Stimulated activated CD4-positive, alpha-beta T cell treated with anti-CD3 and anti-CD28 coated beads, Interleukin-15, amount 100 ng/mL, for 1 hour (primary cell): ENCODE results near the gene BUD23.
"Not testable (repeated sequence)": the region's sequence is repeated elsewhere in the genome, so short reads cannot be mapped to it uniquely, and the experiment has no call there.

Source experiments
- DNase-seq, 2 donors: peaks; one replicate each; pipeline ENCODE4 v3.0.0-alpha.2; 2020; ENCODE audit warnings: low read depth in 1 of 2, low spot score in 1 of 2

The BUD23 gene

DNA sequence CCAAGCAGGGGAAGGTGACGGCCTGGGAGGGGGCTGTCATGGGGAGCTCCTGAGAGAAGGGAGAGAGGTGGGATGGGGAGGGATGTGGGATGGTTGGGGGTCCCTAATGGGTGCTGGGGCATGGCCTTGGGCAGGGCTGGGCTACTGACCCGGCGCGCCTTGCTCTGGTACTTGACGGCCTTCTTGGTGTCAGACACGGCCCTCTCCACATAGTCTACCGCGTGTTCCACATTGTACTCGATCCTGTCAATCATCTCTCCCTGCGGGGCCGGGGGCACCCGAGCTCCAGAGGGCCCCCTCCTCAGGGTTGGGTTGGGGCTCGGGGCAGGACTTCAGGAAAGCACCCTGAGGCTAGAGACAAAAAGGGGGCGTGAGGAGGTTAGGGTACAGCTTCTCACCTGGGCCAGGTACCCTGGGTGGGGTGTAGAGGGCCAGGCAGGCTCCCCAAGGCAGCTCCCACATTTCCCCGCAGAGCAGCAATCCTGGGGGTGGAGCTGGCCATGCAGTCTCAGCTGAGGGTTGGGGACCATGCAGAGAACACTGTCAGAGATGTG lies 17.3 kb downstream of the BUD23 start:
- DNase-seq = no peak

DNA sequence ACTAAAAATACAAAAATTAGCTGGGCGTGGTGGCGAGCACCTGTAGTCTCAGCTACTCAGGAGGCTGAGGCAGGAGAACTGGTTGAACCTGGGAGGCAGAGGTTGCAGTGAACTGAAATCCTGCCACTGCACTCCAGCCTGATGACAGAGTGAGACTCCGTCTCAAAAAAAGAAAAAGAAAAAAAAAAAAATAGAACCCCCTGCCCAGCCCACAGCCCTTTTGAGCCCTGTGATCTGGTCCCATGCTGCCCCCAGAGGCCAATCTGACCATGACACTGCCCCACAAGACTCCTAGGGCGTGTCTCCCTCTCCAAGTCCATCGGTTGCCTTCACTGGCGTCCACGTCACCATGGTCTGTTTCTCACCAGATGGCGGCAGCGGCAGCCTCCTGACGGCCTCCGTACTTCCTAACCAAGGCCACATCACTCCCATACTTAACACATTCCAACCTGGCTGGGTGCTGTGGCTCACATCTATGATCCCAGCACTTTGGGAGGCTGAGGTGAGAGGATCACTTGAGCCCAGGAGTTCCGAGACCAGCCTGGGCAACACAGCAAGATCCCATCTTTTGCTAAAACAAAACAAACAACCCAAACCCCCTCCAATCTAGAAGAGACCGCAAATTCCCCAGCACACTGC lies 18.1 kb downstream of the BUD23 start:
- no peak for DNase-seq

DNA sequence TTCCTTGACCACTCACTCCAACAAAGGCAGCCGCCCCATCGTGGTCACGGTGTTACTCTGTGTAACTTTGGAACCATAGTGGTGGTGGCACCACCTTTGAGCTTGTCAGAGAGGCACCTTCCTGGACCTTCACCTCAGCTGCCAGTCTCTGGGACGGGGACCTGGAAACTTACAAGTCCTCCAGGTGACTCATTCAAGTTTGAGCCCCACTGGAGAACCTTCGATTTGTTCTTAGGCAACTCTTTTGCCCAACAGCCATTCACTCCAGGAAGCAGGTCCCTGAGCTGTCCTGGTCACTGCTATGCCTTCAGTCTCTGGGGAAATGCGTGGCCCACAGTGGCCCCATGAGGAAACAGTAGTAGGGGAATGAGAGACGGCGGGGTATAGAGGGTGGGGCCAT lies 18.8 kb downstream of the BUD23 start:
- DNase-seq = no peak

- DNase-seq = no peak
These were observed 19.3 kb downstream of the BUD23 start for GRCh38 chr7:73702665-73703064.

DNA sequence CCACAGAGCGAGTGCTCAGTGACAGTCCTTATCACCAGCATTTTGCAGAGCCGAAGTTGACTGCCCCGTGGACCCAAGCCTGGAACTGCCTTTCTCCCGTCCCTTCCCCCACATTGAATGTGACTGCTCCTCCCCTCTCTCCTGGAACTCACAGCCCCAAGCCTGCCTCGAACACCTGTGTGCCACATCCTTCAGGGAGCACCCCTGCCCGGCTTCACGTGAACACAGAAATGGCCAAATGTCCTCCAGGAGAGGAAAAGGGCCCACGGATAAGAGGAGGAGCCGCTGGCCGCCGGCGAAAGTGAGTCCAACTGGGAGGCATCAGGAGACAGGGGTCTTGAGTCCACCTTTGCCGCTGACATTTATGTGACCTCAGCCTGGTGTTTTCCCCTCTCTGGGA lies 19.8 kb downstream of the BUD23 start:
- no peak for DNase-seq

DNA sequence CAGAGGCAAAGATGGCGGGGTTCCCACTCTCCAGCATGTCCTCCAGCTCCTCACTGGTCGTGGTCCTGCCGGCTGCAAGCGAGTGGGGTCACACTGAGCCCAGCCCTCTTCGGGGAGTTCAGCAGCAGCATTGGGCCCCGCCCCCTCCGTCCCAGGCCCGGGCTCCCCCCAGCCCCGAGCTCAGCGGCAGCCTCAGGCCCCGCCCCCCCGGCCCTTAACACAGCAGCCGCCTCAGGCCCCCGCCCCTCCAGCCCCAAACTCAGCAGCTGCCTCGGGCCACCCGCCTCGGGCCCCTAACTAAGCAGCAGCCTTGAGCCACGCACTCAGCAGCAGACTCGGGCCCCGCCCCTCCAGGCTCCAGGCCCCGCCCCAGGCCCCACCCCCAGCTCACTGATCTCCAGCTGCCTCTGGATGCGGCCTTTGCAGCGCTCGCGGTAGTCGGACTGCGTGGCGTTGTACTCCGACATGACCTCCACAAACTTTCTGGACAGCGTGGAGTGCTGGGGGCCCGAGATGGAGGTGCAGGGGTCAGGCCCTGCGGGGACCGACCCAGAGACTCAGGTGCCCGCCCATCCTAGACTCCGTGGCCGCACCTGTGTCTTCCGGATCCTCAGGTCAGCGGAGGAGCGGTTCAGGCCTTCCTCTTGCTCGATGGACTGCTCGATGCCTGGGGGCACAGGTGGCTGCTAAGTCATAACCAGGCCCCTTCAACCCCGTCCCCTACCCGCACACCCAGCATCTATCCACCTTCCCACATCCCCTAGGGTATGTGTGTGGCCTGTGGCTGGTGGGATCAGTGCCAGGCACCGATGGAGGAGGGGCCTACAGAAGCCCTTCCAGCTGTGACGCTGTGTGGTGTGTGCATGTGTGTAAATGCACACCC lies 20.6 kb downstream of the BUD23 start:
- DNase-seq = peak in 1 of 2 donors; percentile 31

DNA sequence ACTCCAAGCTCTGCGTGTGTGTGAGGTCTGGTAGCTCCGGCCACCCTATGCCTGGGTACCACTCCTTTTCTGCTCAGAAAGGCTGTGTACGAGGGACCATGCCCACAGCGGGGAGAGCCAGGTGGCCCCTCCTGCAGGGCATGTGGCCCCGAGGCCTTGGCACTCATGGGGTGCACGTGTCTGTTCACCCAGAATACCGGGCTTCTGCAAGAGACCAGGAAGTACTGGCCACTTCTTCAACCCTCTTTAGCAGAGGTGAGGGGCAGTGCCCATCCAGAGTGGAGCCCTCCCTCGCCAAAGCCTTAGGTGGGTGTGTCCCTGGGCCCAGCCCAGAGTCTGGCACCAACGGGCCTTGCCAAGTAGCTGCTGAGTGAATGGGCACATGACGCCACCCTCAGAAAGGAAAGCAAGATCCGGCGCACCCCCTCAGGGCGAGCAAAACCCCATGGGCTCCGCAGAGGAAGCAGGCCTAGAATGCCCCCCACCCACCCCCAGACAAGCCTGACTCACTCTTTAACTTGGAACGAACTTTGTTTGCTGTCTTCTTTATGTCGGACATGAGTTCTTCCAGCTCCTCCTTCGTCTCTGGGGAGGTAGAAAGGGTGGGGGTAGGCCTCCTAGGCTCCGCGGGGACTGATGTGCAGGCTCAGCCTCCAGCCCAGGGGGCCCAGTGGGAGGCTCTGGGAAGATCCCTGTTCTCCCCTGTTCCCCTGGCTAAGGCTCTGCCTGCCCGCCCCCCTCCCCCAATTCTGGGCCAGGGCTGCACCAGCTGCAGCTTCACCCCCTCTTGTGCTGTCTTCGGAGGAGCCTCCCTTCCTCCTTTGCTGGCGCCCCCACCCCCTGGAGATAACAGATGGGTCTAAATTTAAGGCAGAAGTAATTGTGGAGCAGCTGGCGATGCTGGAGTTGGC lies 21.5 kb downstream of the BUD23 start:
- DNase-seq = no peak

GRCh38 chr7:73705551-73705920 lies 22.1 kb downstream of the BUD23 start:
- DNase-seq = no peak

DNA sequence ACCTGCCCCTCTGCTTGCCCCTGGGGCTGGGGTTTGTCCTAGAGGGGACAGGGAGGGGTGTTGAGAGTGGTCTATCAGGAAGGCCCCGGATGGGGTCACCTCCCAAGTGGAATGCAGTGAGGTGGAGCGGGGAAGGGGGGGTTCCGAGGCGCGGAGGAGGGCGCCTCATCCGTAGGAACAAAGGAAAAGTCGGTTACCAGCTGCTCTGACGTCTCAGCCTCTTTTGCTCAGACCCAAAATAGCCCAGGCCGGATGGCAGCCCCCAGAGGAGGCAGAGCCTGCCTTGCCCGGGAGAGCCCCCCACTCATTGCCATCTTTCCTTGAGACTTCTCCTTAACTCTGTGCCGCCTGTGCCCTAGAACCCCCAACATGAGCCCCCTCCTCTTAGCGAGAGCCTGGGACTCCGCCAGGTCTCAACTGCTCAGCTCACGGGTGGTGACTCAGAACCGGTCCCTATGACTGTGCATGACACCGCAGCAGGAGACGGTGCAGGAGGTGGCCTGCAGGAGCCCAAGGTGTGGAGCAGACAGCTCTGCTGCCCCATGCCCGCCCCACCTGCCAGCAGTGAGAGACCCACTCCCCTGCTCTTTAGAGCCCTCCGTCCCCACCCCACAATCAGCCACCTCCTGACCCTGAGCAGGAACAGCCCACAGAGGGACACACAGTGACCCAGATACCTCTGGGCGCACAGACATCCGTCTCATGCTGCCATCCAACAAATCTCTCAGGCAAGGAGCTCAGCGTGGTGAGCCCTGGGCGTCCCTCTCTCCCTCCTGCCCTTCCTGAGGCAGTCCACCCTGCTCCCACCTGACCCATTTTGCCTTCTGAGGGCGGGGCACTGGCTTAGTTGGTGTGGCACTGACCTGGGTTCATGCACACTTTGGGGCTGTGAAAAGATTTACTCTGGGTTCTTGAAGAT lies 23.0 kb downstream of the BUD23 start:
- no peak for DNase-seq

GRCh38 chr7:73707045-73707631 lies 23.7 kb downstream of the BUD23 start:
- no peak for DNase-seq

GRCh38 chr7:73708961-73709549 lies 25.7 kb downstream of the BUD23 start:
- no peak for DNase-seq

- DNase-seq = no peak
These were observed 29.4 kb downstream of the BUD23 start for GRCh38 chr7:73712773-73713172.

DNA sequence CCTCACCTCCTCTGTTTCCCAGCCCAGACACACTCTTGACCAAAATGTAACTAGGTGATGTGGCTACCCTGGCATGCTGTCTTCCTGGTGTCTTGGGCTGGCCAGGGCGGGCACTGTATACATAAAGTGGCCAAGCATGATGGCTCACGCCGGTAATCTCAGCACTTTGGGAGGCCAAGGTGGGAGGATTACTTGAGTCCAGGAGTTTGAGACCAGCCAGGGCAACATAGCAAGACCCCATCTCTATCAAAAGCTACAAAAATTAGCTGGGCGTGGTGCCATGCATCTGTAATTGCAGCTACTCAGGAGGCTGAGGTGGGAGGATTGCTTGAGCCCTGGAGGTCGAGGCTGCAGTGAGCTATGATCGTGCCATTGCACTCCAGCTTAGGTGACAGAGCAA lies 29.9 kb downstream of the BUD23 start:
- not testable (repeated sequence) for DNase-seq

DNA sequence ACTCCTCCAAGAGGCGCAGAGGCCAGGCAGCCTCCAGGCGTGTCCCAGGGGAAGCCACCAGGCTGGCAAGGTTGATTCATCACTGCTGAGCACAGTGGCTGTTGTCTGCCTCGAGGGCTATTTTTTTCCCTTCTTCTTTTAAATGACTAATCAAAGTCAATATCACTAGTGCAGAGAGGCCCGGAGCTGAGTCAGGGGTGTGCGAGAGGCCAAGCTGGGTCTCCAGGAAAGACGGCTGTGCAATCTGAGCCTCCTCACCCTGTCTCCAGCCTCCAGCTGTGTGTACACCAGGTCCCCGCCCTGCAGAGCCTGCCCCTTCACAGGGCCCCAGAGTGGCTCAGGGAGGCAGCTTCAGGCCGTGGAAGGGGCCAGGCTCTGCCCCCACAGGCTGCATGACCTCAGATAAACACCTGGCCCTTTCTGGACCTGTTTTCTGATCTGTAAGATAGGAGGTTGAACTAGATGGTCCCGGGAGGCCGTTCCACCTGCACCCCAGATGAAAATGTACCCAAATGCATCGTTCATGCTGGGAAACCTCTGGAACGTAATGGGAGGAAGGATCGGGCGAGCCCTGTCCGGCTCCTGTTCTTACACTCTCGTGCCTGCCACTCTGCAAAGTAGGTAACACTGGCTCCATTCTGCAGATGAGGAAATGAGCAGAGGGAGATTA lies 32.4 kb downstream of the BUD23 start:
- DNase-seq = peak in 1 of 2 donors; percentile 28

DNA sequence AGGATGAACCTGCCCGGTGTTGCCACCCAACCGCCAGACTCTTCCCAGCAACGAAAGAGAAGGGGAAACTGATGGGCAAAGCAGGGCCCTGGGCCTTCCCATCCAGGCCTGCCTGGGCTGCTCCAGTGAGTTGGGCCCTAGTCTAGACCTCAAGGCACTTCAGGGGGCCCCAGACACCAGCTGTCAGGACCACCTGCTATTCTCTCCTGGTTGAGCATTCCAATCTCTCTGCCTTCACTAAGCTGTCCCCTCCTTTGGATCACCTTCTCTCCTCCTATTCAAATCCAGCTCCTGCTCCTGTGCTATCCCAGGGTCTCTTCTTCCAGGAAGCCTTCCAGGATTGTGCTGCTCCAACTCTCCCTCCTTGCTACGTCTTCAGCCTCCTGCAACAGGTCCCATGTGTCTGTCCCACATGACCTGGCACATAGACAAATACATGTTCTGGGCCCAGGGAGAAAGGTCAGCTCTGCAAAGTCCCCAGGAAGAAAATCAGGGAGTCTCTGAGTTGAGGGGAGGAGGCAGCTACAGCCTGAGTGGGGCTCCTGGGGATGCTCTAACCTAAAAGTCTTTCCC lies 33.0 kb downstream of the BUD23 start:
- no peak for DNase-seq

- DNase-seq = no peak
These were observed 33.8 kb downstream of the BUD23 start for GRCh38 chr7:73717025-73717807.

DNA sequence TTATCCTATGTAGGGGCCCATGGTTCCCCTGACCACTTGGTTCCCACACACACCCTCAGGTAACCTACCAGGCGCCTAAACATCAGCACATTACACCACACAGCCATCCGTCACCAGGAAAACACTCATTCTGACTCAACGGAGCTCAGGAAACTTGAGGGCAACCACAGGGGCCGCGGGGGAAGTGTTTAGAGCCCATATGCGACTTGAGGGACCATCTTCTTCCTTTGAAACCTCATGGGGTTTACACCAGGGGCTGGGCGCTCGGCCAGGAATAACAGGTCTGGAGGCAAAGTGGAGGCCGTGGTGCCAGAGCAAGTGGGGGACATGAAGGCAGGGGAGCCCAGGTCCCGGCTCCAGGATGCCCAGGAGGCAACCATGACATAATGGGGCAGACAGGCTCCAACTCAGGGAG lies 34.6 kb downstream of the BUD23 start:
- DNase-seq = peak; percentile 50 to 52

DNA sequence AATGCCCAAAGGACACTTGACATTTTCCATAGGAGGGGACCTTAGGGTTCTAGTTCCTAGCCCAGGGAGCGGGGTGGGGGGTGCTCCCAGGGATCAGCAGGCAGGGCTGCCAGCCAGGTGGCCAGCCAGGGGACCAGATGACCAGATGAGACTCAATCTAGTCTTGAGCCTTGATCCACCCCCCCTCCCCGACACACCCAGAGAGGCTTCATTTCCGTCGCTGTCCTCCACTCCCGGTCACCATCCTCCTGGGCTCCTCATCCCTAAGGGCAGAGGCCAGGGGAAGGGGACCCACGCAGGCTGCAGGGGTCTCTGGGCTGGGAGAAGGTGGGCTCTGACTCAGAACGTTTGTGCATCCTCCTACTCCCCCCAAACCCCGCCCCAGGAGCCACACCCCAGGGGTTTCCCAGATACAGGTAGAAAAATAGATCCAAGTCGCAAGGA lies 35.1 kb downstream of the BUD23 start:
- DNase-seq = no peak
